ENCODE data around the gene HSD17B2.
"Not testable (repeated sequence)": the region's sequence is repeated elsewhere in the genome, so short reads cannot be mapped to it uniquely, and the experiment has no call there.

The HSD17B2 gene

DNA sequence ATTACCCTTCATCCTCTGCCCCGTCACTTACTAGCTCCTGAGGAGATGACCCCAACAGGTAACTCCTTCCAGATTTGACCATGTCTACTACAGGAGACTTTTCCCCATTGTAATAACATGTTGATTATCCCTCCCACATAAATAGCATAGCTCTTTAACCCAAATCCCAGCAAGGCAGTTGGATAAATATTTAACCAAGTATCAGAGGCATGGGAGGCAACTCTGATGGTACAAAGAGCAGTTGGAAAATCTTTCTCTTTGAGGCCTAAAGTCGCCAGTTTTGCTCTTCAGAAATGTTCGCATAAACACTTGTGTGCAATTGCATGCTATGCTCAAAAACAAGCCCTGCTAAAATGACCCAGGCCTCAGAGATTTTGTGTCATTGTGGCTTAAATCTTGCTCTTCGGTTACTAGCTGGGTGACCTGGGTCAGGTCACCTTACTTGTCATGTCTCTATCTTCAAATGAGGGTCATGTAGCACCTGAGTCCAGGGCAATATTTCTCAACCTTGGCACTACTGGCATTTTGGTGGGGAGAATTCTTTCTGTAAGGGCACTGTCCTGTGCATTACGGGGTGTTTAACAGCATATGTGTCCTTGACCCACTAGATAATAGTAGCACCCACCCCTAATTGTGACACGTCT, 48.8 kb downstream of the HSD17B2 start:
- DNase-seq: no peak

GRCh38 chr16:82085011-82085779, 50.1 kb downstream of the HSD17B2 start:
- no peak for DNase-seq

- DNase-seq: no peak
These were observed 53.4 kb downstream of the HSD17B2 start for GRCh38 chr16:82088483-82088882.

- no peak for DNase-seq
These were observed 56.2 kb downstream of the HSD17B2 start for GRCh38 chr16:82091241-82091640.

- DNase-seq: no peak
These were observed 57.7 kb downstream of the HSD17B2 start for GRCh38 chr16:82092711-82093110.

- DNase-seq: no peak
These were observed 58.7 kb downstream of the HSD17B2 start for GRCh38 chr16:82093666-82094300.

- no peak for DNase-seq
These were observed 60.0 kb downstream of the HSD17B2 start for GRCh38 chr16:82094942-82095540.

DNA sequence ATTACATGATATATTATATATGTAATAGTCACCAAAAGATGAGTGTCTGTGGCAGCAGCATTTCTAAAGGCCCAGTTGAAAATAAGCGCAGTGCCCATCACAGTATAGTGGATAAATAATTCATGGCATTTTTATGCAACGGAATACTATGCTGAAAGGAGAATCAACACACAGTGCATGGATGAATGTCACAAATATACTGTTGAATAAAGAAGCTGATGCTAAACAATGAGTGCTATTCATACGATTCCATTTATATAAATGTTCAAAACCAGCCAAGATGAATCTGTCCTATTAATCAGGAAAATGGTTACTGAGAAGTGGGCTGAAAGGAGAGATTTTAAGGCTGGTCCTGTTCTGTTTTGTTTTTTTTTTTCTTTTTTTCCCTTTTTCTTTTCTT, 61.6 kb downstream of the HSD17B2 start:
- DNase-seq: no peak

- no peak for DNase-seq
These were observed 70.1 kb downstream of the HSD17B2 start for GRCh38 chr16:82105107-82105506.

DNA sequence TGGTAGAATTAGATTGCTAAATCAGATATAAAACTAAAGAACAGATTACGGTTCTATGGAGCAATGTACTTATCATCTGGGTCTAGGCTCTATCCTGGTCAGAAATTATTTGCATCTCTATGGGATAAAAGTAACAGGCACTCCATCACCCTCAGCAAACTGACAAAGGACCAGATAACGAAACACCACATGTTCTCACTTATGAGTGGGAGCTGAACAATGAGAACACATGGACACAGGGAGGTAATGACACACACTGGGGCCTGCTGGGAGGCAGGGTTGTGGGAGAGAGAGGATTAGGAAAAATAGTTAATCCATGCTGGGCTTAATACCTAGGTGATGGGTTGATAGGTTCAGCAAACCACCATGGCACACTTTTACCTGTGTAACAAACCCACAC, 73.0 kb downstream of the HSD17B2 start:
- no peak for DNase-seq

DNA sequence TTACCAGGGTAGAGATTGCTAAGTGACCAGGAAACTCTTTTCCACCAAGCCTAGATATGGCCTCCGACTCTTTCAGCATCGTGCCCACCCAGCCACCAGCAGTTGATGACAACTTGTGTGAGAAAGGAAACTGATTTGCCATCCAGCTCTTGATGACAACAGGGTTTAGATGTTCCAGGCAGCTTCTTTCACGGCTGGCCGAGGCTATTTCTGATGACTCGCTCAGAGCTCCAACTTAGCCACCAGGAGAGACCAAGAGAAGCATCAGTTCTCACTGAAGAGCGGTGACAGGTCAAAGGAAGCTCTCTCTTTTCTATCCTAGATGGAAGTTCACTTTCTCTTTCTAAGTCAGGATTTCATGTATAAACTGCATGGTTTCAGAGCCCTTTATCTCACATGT, 73.7 kb downstream of the HSD17B2 start:
- no peak for DNase-seq

- not testable (repeated sequence) for DNase-seq
These were observed 74.2 kb downstream of the HSD17B2 start for GRCh38 chr16:82109266-82109665.

DNA sequence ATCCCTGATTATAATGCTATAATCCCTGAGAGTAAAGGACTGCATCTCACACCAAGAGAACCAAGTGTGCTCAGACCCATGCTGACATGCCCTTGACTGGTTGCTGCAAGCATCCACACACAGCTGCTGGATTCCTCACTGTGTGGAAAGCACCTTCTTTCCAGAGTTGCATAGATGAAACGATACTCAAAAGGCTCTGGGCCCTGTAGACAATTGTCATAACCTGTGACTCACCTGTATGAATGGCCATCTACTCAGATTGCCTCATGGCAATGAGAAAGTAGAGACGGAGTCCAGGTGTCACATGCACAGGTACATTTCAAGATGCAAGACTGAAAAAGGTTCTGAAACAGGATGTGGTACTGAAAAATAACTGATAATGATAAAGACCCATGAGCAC, 76.9 kb downstream of the HSD17B2 start:
- DNase-seq: no peak

- DNase-seq: no peak
These were observed 78.7 kb downstream of the HSD17B2 start for GRCh38 chr16:82113741-82114140.

GRCh38 chr16:82116535-82116934, 81.5 kb downstream of the HSD17B2 start:
- DNase-seq: no peak

DNA sequence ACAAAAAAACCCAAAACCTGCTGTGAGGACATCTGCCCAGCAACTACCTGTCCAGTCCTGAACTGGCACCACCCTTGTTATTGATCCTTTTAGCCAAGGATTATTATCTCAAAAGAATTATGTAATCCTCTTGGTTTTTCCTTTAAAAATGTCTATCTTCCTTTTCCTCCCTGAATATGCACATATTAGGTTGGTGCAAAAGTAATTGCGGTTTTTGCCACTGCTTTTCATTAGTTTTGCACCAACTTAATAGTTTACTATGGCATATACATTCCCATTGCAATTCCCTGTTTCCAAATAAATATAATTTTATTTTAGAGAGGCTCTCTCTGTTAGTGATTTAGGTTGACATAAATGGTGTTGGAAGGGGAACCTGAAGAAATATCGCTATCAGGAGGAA, 83.7 kb downstream of the HSD17B2 start:
- DNase-seq: no peak

DNA sequence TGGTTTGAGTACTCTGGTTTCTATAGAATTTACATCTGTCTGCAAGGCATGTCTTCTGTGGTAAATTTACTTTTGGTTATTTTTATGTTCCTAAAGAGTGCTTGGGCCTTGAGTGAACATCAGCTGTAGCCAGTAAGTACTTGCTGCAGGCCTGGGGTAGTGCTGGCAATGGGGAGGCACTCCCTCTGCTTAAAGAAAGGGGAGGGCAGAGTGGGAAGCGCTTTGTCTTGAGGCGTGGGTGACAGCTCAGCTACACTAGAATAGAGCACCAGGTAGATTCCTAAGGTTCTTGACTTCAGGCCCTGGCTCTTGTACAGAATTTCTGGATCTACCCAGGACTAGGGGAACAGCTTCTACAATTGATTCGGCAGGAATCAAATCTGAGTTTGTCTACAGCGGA, 84.4 kb downstream of the HSD17B2 start:
- no peak for DNase-seq

DNA sequence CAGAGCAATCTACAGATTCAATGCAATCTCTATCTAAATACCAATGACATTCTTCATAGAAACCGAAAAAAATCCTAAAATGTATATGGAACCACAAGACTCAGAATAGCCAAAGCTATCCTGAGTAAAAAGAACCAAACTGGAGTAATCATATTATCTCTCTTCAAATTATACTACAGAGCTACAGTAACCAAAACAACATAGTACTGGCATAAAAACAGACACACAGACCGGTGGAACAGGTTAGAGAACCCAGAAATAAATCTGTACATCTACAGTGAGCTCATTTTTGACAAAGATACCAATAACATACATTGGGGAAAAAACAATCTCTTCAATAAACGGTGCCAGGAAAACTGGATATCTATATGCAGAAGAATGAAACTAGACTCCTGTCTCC, 89.6 kb downstream of the HSD17B2 start:
- DNase-seq: no peak

DNA sequence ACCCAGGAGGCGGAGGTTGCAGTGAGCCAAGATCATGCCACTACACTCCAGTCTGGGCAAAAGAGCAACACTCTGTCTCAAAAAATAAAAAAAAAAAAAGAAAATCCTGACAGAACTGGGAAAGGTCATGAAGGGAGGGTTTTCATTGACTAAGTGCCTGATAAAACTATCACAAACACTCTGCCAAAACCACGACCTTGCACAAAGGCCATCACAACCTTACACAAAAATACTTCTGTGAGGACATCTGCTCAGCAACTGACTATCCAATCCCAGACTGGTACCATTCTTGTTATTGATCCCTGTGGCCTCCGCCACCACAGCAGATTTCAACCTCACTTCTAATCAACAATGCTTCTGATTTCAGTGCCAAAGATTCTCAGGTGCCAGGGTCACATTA, 94.8 kb downstream of the HSD17B2 start:
- DNase-seq: no peak

DNA sequence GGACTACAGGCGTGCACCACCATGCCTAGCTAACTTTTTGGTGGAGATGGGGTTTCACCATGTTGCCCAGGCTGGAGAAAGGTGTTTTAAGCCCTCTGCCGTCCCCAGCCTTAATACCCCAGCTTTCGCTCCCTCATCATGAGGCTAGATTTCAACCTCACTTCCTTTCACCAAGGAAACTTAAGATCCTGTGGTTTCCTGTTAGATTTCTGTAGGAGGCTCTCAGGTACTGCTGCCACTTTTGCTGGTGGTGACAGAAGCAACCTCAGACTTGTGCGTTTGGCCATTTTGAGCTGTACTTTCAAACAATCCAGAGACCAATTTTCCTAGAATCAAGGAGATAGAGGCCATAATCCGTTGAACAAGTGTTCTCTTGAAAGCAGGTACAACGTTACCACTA, 98.7 kb downstream of the HSD17B2 start:
- DNase-seq: no peak

GRCh38 chr16:82134846-82135245, 99.8 kb downstream of the HSD17B2 start:
- no peak for DNase-seq

DNA sequence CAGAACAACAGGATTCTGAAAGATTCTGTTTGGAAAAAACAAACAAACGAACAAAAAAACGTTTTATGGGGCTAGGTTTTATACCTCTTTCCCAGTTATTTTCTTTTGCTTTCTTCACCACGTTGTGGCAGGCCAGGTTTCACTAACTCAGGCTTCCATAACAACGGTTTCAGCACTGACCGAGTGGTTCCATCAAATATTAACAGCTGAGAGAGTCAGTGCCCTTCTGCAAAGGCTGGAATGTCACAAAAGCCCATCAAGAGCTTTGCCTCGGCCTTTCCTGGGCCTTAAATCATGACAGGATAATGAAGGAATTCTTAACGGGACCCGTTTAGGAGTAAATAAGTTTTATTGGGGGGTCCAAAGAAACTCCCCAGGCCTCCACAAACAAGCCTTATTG, 100.8 kb downstream of the HSD17B2 start:
- DNase-seq: no peak

GRCh38 chr16:82136956-82137821, 102.1 kb downstream of the HSD17B2 start:
- no peak for DNase-seq

All from stimulated activated naive CD4-positive, alpha-beta T cell treated with Interleukin-2 at 50 U/mL for 16 hours (primary cell).